GM12878 (cell line): ENCODE results near the gene YBX2. TPM values are rescaled to one million over a fixed set of nuclear protein-coding genes. Genes with fewer than 3 reads are reported as not detected.

ENCODE experiments used
- ATAC-seq: fragments of 200-7000 bp; cut with Tn5 transposase; 3 replicates; pipeline ENCODE4 v1.9.1; 2020; ENCODE audit warnings: mild to moderate bottlenecking, moderate library complexity
- BruUV-seq: library from RNA; stranded (reverse); fragments of 400-500 nt; replicated peaks from 2 replicates; lab custom pipeline; 2021; lab: Mats Ljungman, UMichigan
- CTCF ChIA-PET: fragments of 300-600 bp; sonication (Branson Sonifier 250); formaldehyde crosslinking; extraction: SDS; loops from one replicate; lab custom pipeline; 2021; ENCODE audit warnings: inconsistent platforms; lab: Yijun Ruan, JAX
- POLR2A ChIA-PET: fragments of 350-600 bp; formaldehyde crosslinking; extraction: SDS; loops from one replicate; lab custom pipeline; 2021; ENCODE audit warnings: inconsistent platforms; lab: Charles Lee
- RAD21 ChIA-PET: fragments of 300-600 bp; sonication (Branson Sonifier 250); formaldehyde crosslinking; loops from one replicate; lab custom pipeline; 2023; ENCODE audit warnings: antibody characterized with exemption; ENCODE audit not compliant: unreplicated experiment; lab: Charles Lee
- SMC1A ChIA-PET: fragments of 300-600 bp; sonication (Branson Sonifier 250); formaldehyde crosslinking; loops from one replicate; lab custom pipeline; 2023; ENCODE audit not compliant: unreplicated experiment, uncharacterized antibody; lab: Charles Lee
- DNase-seq: peaks from one replicate; pipeline ENCODE4 v3.0.0-alpha.2; 2011; ENCODE audit warnings: low read depth, low spot score
- FAIRE-seq: peaks from 3 replicates; lab custom pipeline; 2011; peaks lifted over from hg19 to GRCh38; lab: Jason Lieb, UNC
- H2AFZ ChIP-seq: 2 replicates; pipeline ENCODE4 v1.6.0; 2011; ENCODE audit warnings: low read depth, low read length, control low read depth; ENCODE audit not compliant: control insufficient read depth
- H3K27ac ChIP-seq: 2 replicates; pipeline ENCODE4 v1.5.1; 2011; ENCODE audit warnings: control low read depth; ENCODE audit not compliant: control insufficient read depth, insufficient read depth
- H3K27me3 ChIP-seq, 2 experiments: replicated peaks in 1 of 2; 2 replicates each; pipeline versions ENCODE4 v1.6.0 to v1.6.1; 2011; ENCODE audit warnings: low read length in 1 of 2; ENCODE audit not compliant: control insufficient read depth in 2 of 2, insufficient read depth in 2 of 2
- H3K36me3 ChIP-seq, 2 experiments: 2 replicates each; pipeline ENCODE4 v1.5.1; 2011; ENCODE audit warnings: low read length in 1 of 2; ENCODE audit not compliant: control insufficient read depth in 2 of 2, insufficient read depth in 2 of 2
- H3K4me1 ChIP-seq: 2 replicates; pipeline ENCODE4 v1.6.1; 2011; ENCODE audit warnings: mild to moderate bottlenecking, low read length, moderate library complexity, mixed read lengths; ENCODE audit not compliant: control insufficient read depth, insufficient read depth
- H3K4me2 ChIP-seq: 2 replicates; pipeline ENCODE4 v1.6.0; 2011; ENCODE audit warnings: control low read depth; ENCODE audit not compliant: control insufficient read depth, insufficient read depth
- H3K4me3 ChIP-seq: fragments of 200-600 bp; sonication (generic); 2 replicates; pipeline ENCODE4 v1.5.1; 2016
- H3K79me2 ChIP-seq: 2 replicates; pipeline ENCODE4 v1.6.0; 2011; ENCODE audit warnings: low read length; ENCODE audit not compliant: control insufficient read depth, insufficient read depth
- H3K9ac ChIP-seq: 2 replicates; pipeline ENCODE4 v1.8.0; 2011; ENCODE audit warnings: low read length, control low read depth, mixed read lengths; ENCODE audit not compliant: control insufficient read depth, insufficient read depth
- H3K9me3 ChIP-seq: replicated peaks from 3 replicates; pipeline ENCODE4 v1.5.1; 2011; ENCODE audit warnings: mild to moderate bottlenecking, low read length; ENCODE audit not compliant: control insufficient read depth, insufficient read depth
- H4K20me1 ChIP-seq: 2 replicates; pipeline ENCODE4 v1.6.0; 2011; ENCODE audit not compliant: control insufficient read depth, insufficient read depth
- BCL11A ChIP-seq: IDR thresholded peaks from 2 replicates; pipeline ENCODE4 v1.6.1; 2011; ENCODE audit warnings: low read depth, low read length
- CBX3 ChIP-seq: fragments of 200-600 bp; sonication (generic); IDR thresholded peaks from 2 replicates; pipeline ENCODE4 v1.6.1; 2016; ENCODE audit warnings: low read depth, borderline replicate concordance
- EED ChIP-seq: sonication (generic); IDR thresholded peaks from 2 replicates; pipeline ENCODE4 v1.6.1; 2016; ENCODE audit warnings: antibody characterized with exemption, low read depth
- IKZF2 ChIP-seq, 2 experiments: fragments of 450-650 bp; IDR thresholded peaks; 2 replicates each; pipeline ENCODE4 v1.6.1; 2017; ENCODE audit warnings: mild to moderate bottlenecking in 2 of 2, moderate library complexity in 2 of 2
- IRF4 ChIP-seq: IDR thresholded peaks from 2 replicates; pipeline ENCODE4 v1.6.1; 2011; ENCODE audit warnings: low read depth, low read length
- KAT2A ChIP-seq: conservative IDR thresholded peaks from 2 replicates; pipeline ENCODE4 v1.6.1; 2011; ENCODE audit warnings: low read depth, low read length; ENCODE audit not compliant: control insufficient read depth
- NFIC ChIP-seq: IDR thresholded peaks from 2 replicates; pipeline ENCODE4 v1.6.1; 2012; ENCODE audit warnings: low read depth, mild to moderate bottlenecking, inconsistent platforms, low read length, moderate library complexity
- NFXL1 ChIP-seq: fragments of 450-650 bp; IDR thresholded peaks from 2 replicates; pipeline ENCODE4 v1.6.1; 2017; ENCODE audit warnings: antibody characterized with exemption, mild to moderate bottlenecking, borderline replicate concordance
- NFYA ChIP-seq: IDR thresholded peaks from 2 replicates; pipeline ENCODE4 v1.6.1; 2011; ENCODE audit warnings: low read depth, mild to moderate bottlenecking, low read length, improper control_type of control experiment, borderline replicate concordance
- NR2F1 ChIP-seq: fragments of 450-650 bp; conservative IDR thresholded peaks from 2 replicates; pipeline ENCODE4 v1.6.1; 2017; ENCODE audit warnings: mild to moderate bottlenecking
- PAX8 ChIP-seq: fragments of 450-650 bp; IDR thresholded peaks from 2 replicates; pipeline ENCODE4 v1.6.1; 2017; ENCODE audit warnings: mild to moderate bottlenecking, moderate library complexity
- PML ChIP-seq: IDR thresholded peaks from 2 replicates; pipeline ENCODE4 v1.6.1; 2012; ENCODE audit warnings: low read length, inconsistent platforms
- POU2F2 ChIP-seq: IDR thresholded peaks from 3 replicates; pipeline ENCODE4 v1.6.1; 2011; ENCODE audit warnings: low read depth, mild to moderate bottlenecking, low read length, borderline replicate concordance
- RUNX3 ChIP-seq: IDR thresholded peaks from 2 replicates; pipeline ENCODE4 v1.6.1; 2012; ENCODE audit warnings: low read length, inconsistent platforms
- SMC3 ChIP-seq: IDR thresholded peaks from 2 replicates; pipeline ENCODE4 v1.6.1; 2011; ENCODE audit warnings: low read length, improper control_type of control experiment, borderline replicate concordance
- SPI1 ChIP-seq: IDR thresholded peaks from 2 replicates; pipeline ENCODE4 v1.6.1; 2011; ENCODE audit warnings: low read depth, mild to moderate bottlenecking, low read length, moderate library complexity, borderline replicate concordance; ENCODE audit not compliant: insufficient read depth
- WGBS: methylation state at CpG from one replicate; pipeline ENCODE4 v1.1.6; 2016; ENCODE audit warnings: low lambda C conversion rate; ENCODE audit not compliant: insufficient replicate concordance, insufficient coverage; ENCODE audit errors: missing lambda C conversion rate; 5-methylcytosine and 5-hydroxymethylcytosine counted together
- in situ Hi-C: fragments of 300-500 bp; cut with MboI; formaldehyde crosslinking; loops from 9 replicates; pipeline ENCODE4 v1.14.3; 2018; ENCODE audit warnings: mixed read lengths
- intact Hi-C: fragments of 100-400 bp; cut with micrococcal nuclease; formaldehyde crosslinking; loops from one replicate; pipeline ENCODE4 v1.14.2; 2022; ENCODE audit not compliant: unreplicated experiment
- polyA plus RNA-seq, 11 experiments: library from polyadenylated mRNA; depleted of rRNA in 4 of 11; unstranded in 6 of 11; stranded (reverse) in 5 of 11; fragments of >200 nt; fragmentation: Nextera tagmentation in 4 of 11; fragmentation: Illumina TruSeq in 1 of 11; extraction: Ambion mirVana in 4 of 11; extraction: Trizol in 1 of 11; gene quantifications; 1 replicate in 1 of 11; 2 replicates in 10 of 11; pipeline versions ENCODE4 v1.2.1 to v1.2.3, GENCODE V29; 2011 to 2016; ENCODE audit warnings: inconsistent platforms in 2 of 11, missing spikeins in 2 of 11, low read depth in 1 of 11
- total RNA-seq, 4 experiments: library from RNA; depleted of rRNA in 3 of 4; stranded (reverse); fragments of >200 nt in 3 of 4; fragmentation: Illumina TruSeq in 1 of 4; extraction: Trizol in 1 of 4; gene quantifications; 2 replicates each; pipeline versions ENCODE4 v1.2.1 to v1.2.3, GENCODE V29; 2013 to 2021
- TF ChIP-seq, protein P1 (sequence below): fragments of 450-650 bp; IDR thresholded peaks from 2 replicates; pipeline ENCODE4 v1.6.1; 2018; ENCODE audit warnings: borderline replicate concordance, mild to moderate bottlenecking; ENCODE audit not compliant: partially characterized antibody
- TF ChIP-seq, protein P2 (sequence below): IDR thresholded peaks from 2 replicates; pipeline ENCODE4 v1.6.1; 2011; ENCODE audit warnings: borderline replicate concordance, low read depth, mild to moderate bottlenecking, moderate library complexity, low read length; ENCODE audit not compliant: insufficient read depth, poor library complexity, severe bottlenecking

Gene YBX2
- total and polyA plus RNA-seq, 10 of the 15 experiments (the other 5 are each of a cell fraction or from before 2014, with no cell fraction given) = not detected

DNA sequence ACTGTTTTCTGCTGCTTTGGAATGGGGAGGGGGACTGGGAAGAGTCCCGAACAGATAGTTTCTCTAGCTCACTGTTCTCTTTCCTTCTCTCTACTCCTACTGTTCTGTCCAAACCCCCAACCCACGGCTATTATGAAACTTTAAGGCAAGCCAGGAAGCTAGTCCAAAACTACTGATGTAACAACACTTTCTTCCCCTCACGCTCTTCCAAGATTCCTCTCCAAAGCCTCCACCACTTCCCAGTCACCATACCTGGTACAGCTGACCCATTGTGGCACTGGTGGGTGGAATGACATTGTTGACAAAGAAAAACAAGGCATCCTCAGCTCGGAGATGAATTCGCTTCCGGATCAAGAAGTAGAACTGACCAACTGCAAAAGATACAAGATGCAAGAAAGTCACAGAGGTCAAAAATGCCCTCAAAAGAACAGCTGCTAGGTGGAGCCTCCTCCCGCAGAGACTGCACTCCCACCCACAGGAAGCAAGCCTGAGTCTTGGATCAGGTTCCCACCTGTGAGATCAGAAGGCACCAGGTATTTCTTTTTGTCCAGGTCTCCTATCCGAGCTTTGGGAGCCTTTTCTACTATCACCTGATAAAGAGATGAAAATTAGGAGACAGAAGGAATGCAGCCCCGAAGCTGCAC is 53.2 kb downstream of the YBX2 start (continued):
- TF ChIP-seq NR2F1 (no peak), NFXL1 (no peak), BCL11A (no peak), PML (no peak), KAT2A (no peak), SMC3 (no peak), POU2F2 (no peak), PAX8 (no peak), CBX3 (no peak)

DNA sequence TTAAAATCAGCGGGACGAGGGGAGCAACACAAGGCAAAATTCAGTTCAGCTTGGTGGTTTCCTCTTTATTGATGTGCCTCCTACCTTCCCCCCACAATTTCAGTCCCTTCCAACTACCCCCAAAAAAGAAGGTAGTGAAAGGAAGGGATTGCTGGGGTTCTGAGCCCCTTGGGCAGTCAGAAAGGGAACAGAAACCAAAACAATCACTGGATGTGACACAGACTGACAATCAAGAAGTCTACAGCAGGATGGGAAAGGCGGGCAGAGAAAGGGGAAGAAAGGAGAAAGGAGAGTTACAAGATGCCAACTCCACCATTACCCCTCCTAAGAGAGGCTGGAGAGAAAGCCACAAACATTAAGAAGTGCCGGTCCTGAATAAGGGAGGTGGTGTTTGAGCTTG is 54.1 kb downstream of the YBX2 start:
- ChIA-PET POLR2A (interaction anchor here (1.3 to 7.3 kb wide), 3 partner anchors 10 to 20 kb away, joined by 3 to 99 read pairs (median 43); partner anchors contain the start of genes ACADVL, CTDNEP1, DLG4 and ELP5), SMC1A (interaction anchor here (3.6 to 4.3 kb wide), 2 partner anchors 10 to 20 kb away, joined by 26 to 34 read pairs; partner anchors contain the start of genes ACADVL, CTDNEP1, DLG4 and ELP5), CTCF (interaction anchor here (1.3 to 6.0 kb wide), 2 partner anchors 20 to 26 kb away, joined by 3 to 70 read pairs; partner anchors contain the start of genes ACADVL and DLG4), RAD21 (interaction anchor here (2.0 to 6.3 kb wide), 2 partner anchors 9 to 20 kb away, joined by 9 to 51 read pairs; partner anchors contain the start of genes ACADVL and DLG4)
- 11% methylated on average over 4 of the region's 4 CpGs for WGBS
- TF ChIP-seq NFYA (no peak), IRF4 (no peak), NFIC (0 out of 2 replicates have a peak, but pooled peaks have one; percentile 17), SPI1 (peak; percentile 73), IKZF2 (IDR thresholded peaks at IDR 0.05) (peak in 1 of 2 experiments; percentile 19; a peak in 1 of 4 replicates), RUNX3 (0 out of 2 replicates have a peak, but pooled peaks have one; percentile 3), EED (peak; percentile 67)
- TF ChIP-seq, protein P1, sequence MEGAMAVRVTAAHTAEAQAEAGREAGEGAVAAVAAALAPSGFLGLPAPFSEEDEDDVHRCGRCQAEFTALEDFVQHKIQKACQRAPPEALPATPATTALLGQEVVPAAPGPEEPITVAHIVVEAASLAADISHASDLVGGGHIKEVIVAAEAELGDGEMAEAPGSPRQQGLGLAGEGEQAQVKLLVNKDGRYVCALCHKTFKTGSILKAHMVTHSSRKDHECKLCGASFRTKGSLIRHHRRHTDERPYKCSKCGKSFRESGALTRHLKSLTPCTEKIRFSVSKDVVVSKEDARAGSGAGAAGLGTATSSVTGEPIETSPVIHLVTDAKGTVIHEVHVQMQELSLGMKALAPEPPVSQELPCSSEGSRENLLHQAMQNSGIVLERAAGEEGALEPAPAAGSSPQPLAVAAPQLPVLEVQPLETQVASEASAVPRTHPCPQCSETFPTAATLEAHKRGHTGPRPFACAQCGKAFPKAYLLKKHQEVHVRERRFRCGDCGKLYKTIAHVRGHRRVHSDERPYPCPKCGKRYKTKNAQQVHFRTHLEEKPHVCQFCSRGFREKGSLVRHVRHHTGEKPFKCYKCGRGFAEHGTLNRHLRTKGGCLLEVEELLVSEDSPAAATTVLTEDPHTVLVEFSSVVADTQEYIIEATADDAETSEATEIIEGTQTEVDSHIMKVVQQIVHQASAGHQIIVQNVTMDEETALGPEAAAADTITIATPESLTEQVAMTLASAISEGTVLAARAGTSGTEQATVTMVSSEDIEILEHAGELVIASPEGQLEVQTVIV = no peak
- TF ChIP-seq, protein P2, sequence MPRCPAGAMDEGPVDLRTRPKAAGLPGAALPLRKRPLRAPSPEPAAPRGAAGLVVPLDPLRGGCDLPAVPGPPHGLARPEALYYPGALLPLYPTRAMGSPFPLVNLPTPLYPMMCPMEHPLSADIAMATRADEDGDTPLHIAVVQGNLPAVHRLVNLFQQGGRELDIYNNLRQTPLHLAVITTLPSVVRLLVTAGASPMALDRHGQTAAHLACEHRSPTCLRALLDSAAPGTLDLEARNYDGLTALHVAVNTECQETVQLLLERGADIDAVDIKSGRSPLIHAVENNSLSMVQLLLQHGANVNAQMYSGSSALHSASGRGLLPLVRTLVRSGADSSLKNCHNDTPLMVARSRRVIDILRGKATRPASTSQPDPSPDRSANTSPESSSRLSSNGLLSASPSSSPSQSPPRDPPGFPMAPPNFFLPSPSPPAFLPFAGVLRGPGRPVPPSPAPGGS = no peak
- H3K9me3 ChIP-seq = no peaks in the 10 kb centered on the region
- H3K79me2 ChIP-seq = peaks cover 47% of the 10 kb centered on the region
- peaks cover 21% of the 10 kb centered on the region for H3K4me1 ChIP-seq
- no peak for DNase-seq
- no TSS peak for BruUV-seq
- peaks cover 10 to 20% of the 10 kb centered on the region in 2 experiments for H3K36me3 ChIP-seq
- no peaks in the 10 kb centered on the region for H3K27me3 ChIP-seq
- no peak overlapping the region for H2AFZ ChIP-seq
- FAIRE-seq = no peak
- H3K4me2 ChIP-seq = peak overlapping the region; percentile 94
- H3K4me3 ChIP-seq = peak overlapping the region; percentile 83
- no peaks in the 10 kb centered on the region for H4K20me1 ChIP-seq
- H3K27ac ChIP-seq = peak overlapping the region; percentile 67
- intact Hi-C loops (loop anchor here (5.0 kb wide), 1 partner anchor 67 kb away; the partner anchor contains the start of gene EIF5A), in situ Hi-C loops (no loop called here)
- no peak for ATAC-seq
- H3K9ac ChIP-seq = peak overlapping the region; percentile 93
